Stimulated activated CD4-positive, alpha-beta T cell treated with anti-CD3 and anti-CD28 coated beads, Interleukin-1b, Interleukin-23, amount 100 ng/mL, for 48 hours (primary cell): Measurements from ENCODE around the gene CSTPP1.

Experiments
- DNase-seq: peaks from one replicate; pipeline ENCODE4 v3.0.0-alpha.2; 2020

The CSTPP1 gene, protein sequence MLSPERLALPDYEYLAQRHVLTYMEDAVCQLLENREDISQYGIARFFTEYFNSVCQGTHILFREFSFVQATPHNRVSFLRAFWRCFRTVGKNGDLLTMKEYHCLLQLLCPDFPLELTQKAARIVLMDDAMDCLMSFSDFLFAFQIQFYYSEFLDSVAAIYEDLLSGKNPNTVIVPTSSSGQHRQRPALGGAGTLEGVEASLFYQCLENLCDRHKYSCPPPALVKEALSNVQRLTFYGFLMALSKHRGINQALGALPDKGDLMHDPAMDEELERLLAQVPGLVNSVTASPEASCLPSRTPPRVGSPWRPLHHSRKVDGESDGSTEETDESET

GRCh38 chr11:46936138-46937110, at the start of gene CSTPP1:
Gene CSTPP1, plus strand, starts transcription at chr11:46936761. Its CDS starts 45 bp downstream, at chr11:46936806.
- DNase-seq: peak; percentile 94

DNA sequence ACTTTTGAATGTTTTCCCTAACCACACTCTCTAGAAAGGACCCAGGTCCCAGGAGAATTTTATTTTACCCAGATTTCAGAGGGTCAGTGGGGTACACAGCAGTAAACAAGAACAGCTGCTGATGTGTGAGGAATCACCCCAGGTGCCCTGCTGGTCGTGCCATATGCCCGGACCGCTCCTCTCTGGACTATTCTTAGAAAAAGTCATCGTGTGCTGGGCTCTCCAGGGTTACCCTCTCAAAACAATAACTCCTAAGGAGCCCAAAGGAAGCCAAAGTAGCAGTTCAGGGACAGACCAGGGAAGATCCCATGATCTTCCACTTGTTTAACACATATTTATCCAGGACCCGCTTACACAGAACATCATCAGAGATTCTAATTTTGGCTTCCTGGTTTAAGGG, 47.9 kb upstream of the CSTPP1 start:
- no peak for DNase-seq

DNA sequence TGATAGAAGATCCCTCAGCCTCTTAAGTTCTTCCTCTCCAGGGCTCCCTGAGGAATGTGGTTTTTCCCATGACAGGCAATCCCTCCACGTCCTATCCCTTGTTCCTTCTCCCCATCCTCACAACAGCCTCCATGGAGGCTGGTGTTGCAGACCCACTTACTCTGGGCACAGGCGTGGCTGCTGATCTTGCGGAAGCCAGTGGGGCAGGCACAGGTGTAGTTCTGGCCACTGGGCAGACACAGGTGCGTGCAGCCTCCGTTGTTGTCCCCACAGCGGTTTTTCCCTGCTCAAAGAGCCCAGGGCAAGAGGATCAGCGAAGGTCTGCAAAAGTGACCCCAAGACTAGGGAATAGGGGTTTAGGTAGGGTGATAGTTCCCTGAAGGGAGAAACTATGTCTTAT, 47.3 kb upstream of the CSTPP1 start:
- DNase-seq: no peak

DNA sequence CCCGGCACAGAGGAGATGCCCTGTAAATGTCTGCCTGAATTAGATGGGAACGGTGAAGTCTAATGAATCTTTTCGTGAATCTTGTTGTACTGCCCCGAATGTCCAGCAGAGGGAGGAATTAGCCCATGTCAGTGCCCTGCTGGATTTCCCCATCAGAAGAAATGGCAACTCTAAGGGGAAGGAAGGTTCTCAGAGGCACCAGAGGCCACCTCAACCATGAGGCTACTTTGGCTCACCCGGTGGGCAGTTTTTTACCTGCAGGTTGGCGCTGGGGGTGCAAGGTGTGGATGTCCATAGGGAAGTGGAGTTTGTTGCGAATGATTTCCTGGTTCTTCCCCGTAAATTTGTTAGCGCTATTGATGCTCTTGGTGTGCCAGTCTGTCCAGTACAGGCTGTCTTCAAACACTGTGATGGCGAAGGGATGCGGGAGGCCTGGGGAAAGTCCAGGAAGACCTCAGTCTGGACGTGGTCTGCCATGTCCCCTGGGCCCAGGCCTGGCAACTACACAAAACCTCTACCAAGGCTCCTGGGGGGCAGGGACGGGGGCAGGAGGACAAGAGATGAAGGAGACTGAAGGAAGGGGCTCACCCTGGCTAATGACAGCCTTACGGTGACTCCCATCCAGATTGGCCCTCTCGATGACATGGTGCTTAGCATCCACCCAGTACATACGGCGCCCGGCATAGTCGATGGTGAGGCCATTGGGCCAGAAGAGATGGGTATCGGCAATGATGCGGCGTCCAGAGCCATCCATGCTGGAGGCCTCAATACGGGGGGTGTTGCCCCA, 46.7 kb upstream of the CSTPP1 start:
- DNase-seq: peak; percentile 66

DNA sequence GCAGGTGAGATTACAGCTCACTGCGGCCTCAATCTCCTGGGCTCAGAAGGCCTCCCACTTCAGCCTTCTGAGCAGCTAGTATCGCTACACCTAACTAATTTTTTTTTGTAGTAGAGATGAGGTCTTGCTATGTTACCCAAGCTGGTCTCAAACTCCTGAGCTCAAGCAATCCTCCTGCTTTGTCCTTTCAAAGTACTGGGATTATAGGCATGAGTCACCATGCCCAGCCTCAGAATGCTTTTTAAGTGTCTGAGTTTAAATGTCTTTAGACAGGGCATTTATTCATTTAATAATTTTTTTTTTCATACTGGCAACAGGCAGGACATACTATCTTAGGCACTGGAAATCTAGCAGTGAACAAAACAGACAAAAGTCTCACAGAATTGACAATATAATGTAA, 45.9 kb upstream of the CSTPP1 start:
- no peak for DNase-seq

GRCh38 chr11:46892109-46892508, 44.5 kb upstream of the CSTPP1 start:
- no peak for DNase-seq

DNA sequence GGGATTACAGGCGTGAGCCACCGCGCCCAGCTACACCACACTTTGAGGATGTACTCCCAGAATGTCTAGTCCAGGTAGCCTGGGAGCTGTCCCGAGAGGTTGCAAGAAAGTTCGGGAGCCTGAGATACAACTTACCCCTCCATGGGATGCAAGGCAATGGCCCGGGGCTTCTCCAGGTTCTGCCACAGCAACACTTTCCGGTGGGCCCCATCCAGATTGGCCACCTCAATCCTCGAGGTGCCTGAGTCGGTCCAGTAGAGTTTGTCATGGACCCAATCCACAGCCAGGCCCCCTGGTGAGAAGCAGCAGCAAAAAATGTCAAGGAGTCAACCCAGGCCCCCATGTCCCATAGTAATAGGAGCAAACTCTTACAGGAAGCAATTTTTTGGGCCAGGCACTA, 43.7 kb upstream of the CSTPP1 start:
- DNase-seq: no peak

DNA sequence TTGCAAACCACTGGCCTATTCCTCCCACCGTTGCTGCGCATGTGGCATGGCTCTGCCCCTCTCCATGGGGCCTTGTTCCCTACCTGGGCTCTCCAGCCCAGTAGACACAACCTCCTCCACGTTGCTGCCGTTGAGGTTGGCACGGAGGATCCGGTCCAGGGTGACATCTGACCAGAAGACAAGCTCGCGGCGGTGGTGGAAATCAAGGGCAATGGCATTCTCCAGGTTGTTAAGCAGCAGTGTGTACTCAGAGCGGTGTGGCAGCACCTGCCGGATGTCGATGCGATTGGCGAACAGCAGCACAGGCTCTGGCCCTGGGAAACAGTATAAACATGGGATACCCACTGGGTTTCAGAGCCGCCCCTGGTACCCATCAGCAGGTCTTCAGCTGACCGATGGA, 42.1 kb upstream of the CSTPP1 start:
- DNase-seq: no peak

DNA sequence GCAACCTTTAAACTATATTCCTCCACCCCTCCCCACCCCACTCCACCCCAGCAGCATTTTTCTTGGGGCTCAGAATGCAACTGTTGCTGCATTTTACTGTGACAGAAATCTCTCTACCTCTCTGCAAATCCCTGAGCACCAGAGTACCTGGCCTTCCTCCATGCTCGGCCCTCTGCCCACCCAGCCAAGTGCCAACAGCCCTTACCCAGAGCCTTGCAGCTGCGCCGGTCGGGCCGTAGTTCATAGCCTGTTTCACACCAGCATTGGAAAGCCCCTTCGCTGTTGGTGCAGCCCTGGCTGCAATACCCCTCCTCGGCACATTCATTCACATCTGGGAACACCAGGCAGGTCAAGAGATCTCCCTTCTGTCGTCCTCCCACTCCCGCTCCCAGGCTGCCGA, 41.6 kb upstream of the CSTPP1 start:
- no peak for DNase-seq

- DNase-seq: no peak
Observed at GRCh38 chr11:46895821-46896220, 40.7 kb upstream of the CSTPP1 start.

DNA sequence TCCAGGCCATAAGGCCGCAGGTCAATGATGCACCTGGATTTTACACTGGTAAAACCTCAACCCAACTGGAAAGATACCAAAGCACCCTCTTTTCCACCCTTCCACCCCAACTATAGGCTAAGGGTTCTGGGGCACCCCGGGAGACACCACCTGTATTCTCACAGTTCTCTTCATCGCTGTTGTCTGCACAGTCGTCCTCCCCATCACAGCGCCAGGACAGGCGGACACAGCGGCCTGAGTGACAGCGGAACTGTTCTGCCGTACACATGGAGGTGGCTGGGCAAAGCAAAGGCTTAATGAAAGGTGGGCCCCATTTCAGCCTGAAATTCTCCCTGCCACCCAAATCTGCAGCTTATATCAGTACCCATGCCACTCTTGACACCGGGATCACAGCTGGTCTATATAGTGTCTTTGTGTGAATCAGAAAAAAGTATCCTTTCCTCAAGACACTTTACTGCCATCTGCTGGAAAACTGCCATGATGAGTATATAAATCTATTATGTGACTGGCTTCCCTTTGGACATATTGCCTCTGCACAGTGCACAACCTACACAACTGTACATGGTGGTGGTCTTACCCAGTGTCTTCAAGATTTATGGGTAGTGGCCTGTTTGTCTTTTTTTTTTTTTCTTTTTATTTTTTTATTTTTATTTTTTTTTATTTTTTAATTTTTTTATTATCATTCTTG, 39.7 kb upstream of the CSTPP1 start:
- no peak for DNase-seq

GRCh38 chr11:46898396-46899095, 38.0 kb upstream of the CSTPP1 start:
- no peak for DNase-seq

- no peak for DNase-seq
Observed at GRCh38 chr11:46899501-46900025, 37.0 kb upstream of the CSTPP1 start.

DNA sequence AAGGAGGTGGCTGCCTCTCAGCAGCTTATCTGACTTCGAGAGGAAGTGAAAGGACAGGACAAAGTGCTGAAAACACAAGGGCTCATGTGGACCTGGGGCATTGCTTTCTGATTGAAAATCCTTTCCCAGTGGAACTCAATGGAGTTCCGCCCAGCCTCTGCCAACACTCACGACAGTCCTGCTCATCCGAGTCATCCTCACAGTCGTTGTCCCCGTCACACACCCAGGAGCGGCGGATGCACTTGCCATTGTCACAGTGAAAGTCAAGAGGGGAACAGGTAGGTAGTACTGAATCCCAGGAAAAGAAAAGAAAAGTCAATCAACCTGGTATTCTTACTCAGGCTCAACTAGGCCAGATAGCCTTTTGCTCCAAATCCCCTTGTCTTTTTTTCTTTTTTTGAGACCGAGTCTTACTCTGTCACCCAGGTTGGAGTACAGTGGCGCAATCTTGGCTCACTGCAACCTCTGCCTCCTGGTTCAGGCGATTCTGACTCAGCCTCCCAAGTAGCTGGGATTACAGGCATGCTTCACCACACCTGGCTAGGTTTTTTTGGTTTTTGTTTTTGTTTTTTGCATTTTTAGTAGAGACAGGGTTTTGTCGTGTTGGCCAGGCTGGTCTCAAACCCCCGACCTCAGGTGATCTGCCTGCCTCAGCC, 36.3 kb upstream of the CSTPP1 start:
- DNase-seq: no peak

- DNase-seq: no peak
Observed at GRCh38 chr11:46901156-46901555, 35.4 kb upstream of the CSTPP1 start.

- DNase-seq: no peak
Observed at GRCh38 chr11:46902694-46903093, 33.9 kb upstream of the CSTPP1 start.

GRCh38 chr11:46903846-46904245, 32.7 kb upstream of the CSTPP1 start:
- DNase-seq: no peak

DNA sequence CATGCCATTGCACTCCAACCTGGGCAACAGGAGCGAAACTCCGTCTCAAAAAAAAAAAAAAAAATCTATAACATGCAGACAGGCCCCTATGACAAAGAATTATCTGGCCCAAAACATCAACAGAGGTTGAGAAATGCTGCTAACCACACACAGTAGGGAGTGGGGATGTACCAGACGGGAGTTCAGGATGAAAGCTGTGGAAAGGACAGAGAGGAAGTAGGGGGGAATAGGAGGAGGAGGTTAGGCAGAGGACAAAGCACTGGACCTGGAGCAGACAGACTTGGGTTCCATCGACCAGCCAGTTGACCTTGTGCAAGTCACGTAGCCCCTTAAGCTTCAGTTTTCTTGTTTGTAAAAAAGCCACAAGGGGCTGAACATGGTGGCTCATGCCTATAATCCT, 30.8 kb upstream of the CSTPP1 start:
- DNase-seq: no peak

GRCh38 chr11:46906609-46907041, 29.9 kb upstream of the CSTPP1 start:
- DNase-seq: no peak

- DNase-seq: no peak
Observed at GRCh38 chr11:46907606-46908005, 29.0 kb upstream of the CSTPP1 start.

GRCh38 chr11:46912526-46913150, 23.9 kb upstream of the CSTPP1 start:
- DNase-seq: no peak
